K562 (cell line): ENCODE measurements around the gene MFSD11. TPM values are rescaled to one million over a fixed set of nuclear protein-coding genes. Genes with fewer than 3 reads are reported as not detected.

Experiments
- ARHGAP35 ChIP-seq: fragments of 450-650 bp; IDR thresholded peaks from 2 replicates; pipeline ENCODE4 v1.6.1; 2018; ENCODE audit not compliant: partially characterized antibody
- KAT2B ChIP-seq: IDR thresholded peaks from one replicate; pipeline ENCODE4 v1.6.1; 2012; ENCODE audit warnings: low read depth, mild to moderate bottlenecking, control low read depth, inconsistent platforms, low read length, moderate library complexity
- LARP7 ChIP-seq: fragments of 450-650 bp; IDR thresholded peaks from 2 replicates; pipeline ENCODE4 v1.6.1; 2016
- LCOR ChIP-seq: sonication (generic); formaldehyde crosslinking; IDR thresholded peaks from 2 replicates; pipeline ENCODE4 v1.8.0; 2022; ENCODE audit warnings: mild to moderate bottlenecking, missing genetic modification reagents
- MAFG ChIP-seq: fragments of 450-650 bp; conservative IDR thresholded peaks from 2 replicates; pipeline ENCODE4 v1.6.1; 2016; ENCODE audit warnings: missing genetic modification characterization, missing compliant biosample characterization
- MCM3 ChIP-seq: fragments of 450-650 bp; IDR thresholded peaks from 2 replicates; pipeline ENCODE4 v1.6.1; 2016
- NFXL1 ChIP-seq: fragments of 450-650 bp; formaldehyde crosslinking; IDR thresholded peaks from 2 replicates; pipeline ENCODE4 v1.4.0; 2021; ENCODE audit warnings: mild to moderate bottlenecking
- NR3C1 ChIP-seq: sonication (generic); formaldehyde crosslinking; IDR thresholded peaks from 2 replicates; pipeline ENCODE4 v1.8.1; 2022; ENCODE audit warnings: missing genetic modification reagents
- SRF ChIP-seq, 2 experiments: fragments of 250-450, 450-650 bp in 1 of 2; sonication (Bioruptor Pico) in 1 of 2; sonication (generic) in 1 of 2; formaldehyde crosslinking; IDR thresholded peaks; 2 replicates each; pipeline versions ENCODE4 v1.5.0 to v1.5.1; 2020 to 2022; ENCODE audit warnings: mild to moderate bottlenecking in 1 of 2, missing genetic modification reagents in 1 of 2
- TAL1 ChIP-seq: fragments of 450-650 bp; IDR thresholded peaks from 2 replicates; pipeline ENCODE4 v1.6.1; 2016; ENCODE audit warnings: mild to moderate bottlenecking
- TRIM24 ChIP-seq, 2 experiments: fragments of 450-650 bp; IDR thresholded peaks; 2 replicates each; pipeline ENCODE4 v1.6.1; 2016
- ZKSCAN1 ChIP-seq: fragments of 150-350 bp; IDR thresholded peaks from 2 replicates; pipeline ENCODE4 v1.6.1; 2016; ENCODE audit warnings: low read depth, low read length
- polyA plus RNA-seq, 8 experiments: library from polyadenylated mRNA; depleted of rRNA in 4 of 8; stranded (reverse) in 5 of 8; unstranded in 3 of 8; fragments of >200 nt; fragmentation: Nextera tagmentation in 2 of 8; fragmentation: Illumina TruSeq in 1 of 8; extraction: Ambion mirVana in 2 of 8; extraction: Trizol in 1 of 8; gene quantifications; 2 replicates each; pipeline versions ENCODE4 v1.2.1 to v1.2.3, GENCODE V29; 2011 to 2014; ENCODE audit warnings: inconsistent platforms in 1 of 8, missing spikeins in 1 of 8
- total RNA-seq, 7 experiments: library from RNA; depleted of rRNA in 6 of 7; stranded (reverse); fragments of >200 nt in 6 of 7; fragmentation: Illumina TruSeq in 2 of 7; extraction: Trizol in 2 of 7; gene quantifications; 2 replicates each; pipeline versions ENCODE4 v1.2.1 to v1.2.3, GENCODE V29; 2011 to 2021; ENCODE audit warnings: low replicate concordance in 1 of 7
- TF ChIP-seq, protein P1 (sequence below): sonication (generic); formaldehyde crosslinking; IDR thresholded peaks from 2 replicates; pipeline ENCODE4 v1.8.1; 2023; ENCODE audit warnings: mild to moderate bottlenecking, missing genetic modification reagents
- TF ChIP-seq, protein P2 (sequence below), 2 experiments: fragments of 200-800 bp in 1 of 2; sonication (Bioruptor generic) in 1 of 2; sonication (generic) in 1 of 2; formaldehyde crosslinking in 1 of 2; IDR thresholded peaks in 1 of 2; conservative IDR thresholded peaks in 1 of 2; 2 replicates each; pipeline versions ENCODE4 v1.5.0 to v1.6.1; 2016 to 2020; ENCODE audit warnings: missing compliant biosample characterization in 1 of 2, missing genetic modification characterization in 1 of 2, missing genetic modification reagents in 1 of 2
- TF ChIP-seq, protein P3 (sequence below): fragments of 450-650 bp; IDR thresholded peaks from 2 replicates; pipeline ENCODE4 v1.7.0; 2016; ENCODE audit warnings: borderline replicate concordance
- TF ChIP-seq, protein P4 (sequence below): IDR thresholded peaks from 2 replicates; pipeline ENCODE4 v1.6.1; 2011; ENCODE audit warnings: borderline replicate concordance, low read depth, mild to moderate bottlenecking, moderate library complexity, low read length; ENCODE audit not compliant: insufficient read depth, poor library complexity, severe bottlenecking
- TF ChIP-seq, protein P5 (sequence below): fragments of 450-650 bp; formaldehyde crosslinking; IDR thresholded peaks from 2 replicates; pipeline ENCODE4 v1.4.0; 2022; ENCODE audit warnings: missing genetic modification characterization

MFSD11 gene
- total and polyA plus RNA-seq, 9 of the 15 experiments (the other 6 are each of a cell fraction or from before 2014, with no cell fraction given): 14.4 to 24.5 (median 19.9) TPM

DNA sequence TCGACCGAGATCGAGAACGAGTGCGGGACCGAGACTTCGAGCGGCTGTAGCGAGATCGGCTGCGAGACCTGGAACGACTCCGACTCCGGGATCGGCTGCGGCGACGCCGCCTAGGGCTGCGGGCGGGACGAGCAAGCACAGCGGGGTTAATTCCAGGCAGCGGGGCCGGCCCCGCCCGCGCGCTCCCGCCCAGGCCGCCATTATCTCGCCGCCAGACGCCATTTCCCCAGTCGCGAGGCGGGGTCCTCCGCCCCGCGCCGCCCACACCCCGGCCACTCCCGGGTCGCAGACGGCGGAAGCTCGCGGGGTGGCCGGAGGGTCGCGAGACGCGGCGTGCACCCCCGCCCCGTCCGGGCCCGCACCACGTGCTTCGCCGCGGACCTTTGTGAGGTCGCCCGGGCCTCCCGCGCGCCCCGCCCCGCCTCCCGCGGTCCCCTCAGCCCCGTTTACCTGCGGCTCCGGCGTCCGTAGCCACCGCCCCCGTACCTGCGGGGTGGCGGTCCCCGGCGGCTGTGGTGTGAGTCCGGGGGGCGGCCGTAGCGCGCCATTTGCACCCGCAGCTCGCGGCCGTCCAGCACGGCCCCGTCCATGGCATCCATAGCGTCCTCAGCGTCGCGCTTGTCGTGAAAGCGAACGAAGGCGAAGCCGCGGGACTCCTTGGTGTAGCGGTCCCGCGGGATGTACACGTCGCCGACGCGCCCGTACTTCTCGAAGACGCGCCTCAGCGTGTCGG is 1.4 kb upstream of the MFSD11 start (continued):
- TF ChIP-seq, protein P1, sequence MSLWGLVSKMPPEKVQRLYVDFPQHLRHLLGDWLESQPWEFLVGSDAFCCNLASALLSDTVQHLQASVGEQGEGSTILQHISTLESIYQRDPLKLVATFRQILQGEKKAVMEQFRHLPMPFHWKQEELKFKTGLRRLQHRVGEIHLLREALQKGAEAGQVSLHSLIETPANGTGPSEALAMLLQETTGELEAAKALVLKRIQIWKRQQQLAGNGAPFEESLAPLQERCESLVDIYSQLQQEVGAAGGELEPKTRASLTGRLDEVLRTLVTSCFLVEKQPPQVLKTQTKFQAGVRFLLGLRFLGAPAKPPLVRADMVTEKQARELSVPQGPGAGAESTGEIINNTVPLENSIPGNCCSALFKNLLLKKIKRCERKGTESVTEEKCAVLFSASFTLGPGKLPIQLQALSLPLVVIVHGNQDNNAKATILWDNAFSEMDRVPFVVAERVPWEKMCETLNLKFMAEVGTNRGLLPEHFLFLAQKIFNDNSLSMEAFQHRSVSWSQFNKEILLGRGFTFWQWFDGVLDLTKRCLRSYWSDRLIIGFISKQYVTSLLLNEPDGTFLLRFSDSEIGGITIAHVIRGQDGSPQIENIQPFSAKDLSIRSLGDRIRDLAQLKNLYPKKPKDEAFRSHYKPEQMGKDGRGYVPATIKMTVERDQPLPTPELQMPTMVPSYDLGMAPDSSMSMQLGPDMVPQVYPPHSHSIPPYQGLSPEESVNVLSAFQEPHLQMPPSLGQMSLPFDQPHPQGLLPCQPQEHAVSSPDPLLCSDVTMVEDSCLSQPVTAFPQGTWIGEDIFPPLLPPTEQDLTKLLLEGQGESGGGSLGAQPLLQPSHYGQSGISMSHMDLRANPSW: peak; percentile 80
- TF ChIP-seq, protein P2, sequence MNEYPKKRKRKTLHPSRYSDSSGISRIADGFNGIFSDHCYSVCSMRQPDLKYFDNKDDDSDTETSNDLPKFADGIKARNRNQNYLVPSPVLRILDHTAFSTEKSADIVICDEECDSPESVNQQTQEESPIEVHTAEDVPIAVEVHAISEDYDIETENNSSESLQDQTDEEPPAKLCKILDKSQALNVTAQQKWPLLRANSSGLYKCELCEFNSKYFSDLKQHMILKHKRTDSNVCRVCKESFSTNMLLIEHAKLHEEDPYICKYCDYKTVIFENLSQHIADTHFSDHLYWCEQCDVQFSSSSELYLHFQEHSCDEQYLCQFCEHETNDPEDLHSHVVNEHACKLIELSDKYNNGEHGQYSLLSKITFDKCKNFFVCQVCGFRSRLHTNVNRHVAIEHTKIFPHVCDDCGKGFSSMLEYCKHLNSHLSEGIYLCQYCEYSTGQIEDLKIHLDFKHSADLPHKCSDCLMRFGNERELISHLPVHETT (CRISPR knock-in tag; conservative IDR thresholded peaks at IDR 0.05 in 1 of 2, IDR thresholded peaks at IDR 0.05 in 1 of 2): peak in 1 of 2 experiments; percentile 88; a peak in 2 of 4 replicates
- TF ChIP-seq SRF (CRISPR knock-in tag; IDR thresholded peaks at IDR 0.05): no peak
- no peak for TF ChIP-seq ARHGAP35
- TF ChIP-seq TRIM24 (IDR thresholded peaks at IDR 0.05): no peak; a peak in 1 of 4 replicates
- TF ChIP-seq KAT2B: no peak
- no peak for TF ChIP-seq LARP7
- no peak for TF ChIP-seq TAL1
- TF ChIP-seq, protein P3, sequence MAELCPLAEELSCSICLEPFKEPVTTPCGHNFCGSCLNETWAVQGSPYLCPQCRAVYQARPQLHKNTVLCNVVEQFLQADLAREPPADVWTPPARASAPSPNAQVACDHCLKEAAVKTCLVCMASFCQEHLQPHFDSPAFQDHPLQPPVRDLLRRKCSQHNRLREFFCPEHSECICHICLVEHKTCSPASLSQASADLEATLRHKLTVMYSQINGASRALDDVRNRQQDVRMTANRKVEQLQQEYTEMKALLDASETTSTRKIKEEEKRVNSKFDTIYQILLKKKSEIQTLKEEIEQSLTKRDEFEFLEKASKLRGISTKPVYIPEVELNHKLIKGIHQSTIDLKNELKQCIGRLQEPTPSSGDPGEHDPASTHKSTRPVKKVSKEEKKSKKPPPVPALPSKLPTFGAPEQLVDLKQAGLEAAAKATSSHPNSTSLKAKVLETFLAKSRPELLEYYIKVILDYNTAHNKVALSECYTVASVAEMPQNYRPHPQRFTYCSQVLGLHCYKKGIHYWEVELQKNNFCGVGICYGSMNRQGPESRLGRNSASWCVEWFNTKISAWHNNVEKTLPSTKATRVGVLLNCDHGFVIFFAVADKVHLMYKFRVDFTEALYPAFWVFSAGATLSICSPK: no peak
- TF ChIP-seq NFXL1: no peak
- TF ChIP-seq MAFG (tag): no peak
- no peak for TF ChIP-seq LCOR (CRISPR knock-in tag)
- no peak for TF ChIP-seq MCM3
- TF ChIP-seq, protein P4, sequence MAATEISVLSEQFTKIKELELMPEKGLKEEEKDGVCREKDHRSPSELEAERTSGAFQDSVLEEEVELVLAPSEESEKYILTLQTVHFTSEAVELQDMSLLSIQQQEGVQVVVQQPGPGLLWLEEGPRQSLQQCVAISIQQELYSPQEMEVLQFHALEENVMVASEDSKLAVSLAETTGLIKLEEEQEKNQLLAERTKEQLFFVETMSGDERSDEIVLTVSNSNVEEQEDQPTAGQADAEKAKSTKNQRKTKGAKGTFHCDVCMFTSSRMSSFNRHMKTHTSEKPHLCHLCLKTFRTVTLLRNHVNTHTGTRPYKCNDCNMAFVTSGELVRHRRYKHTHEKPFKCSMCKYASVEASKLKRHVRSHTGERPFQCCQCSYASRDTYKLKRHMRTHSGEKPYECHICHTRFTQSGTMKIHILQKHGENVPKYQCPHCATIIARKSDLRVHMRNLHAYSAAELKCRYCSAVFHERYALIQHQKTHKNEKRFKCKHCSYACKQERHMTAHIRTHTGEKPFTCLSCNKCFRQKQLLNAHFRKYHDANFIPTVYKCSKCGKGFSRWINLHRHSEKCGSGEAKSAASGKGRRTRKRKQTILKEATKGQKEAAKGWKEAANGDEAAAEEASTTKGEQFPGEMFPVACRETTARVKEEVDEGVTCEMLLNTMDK: peak; percentile 60
- no peak for TF ChIP-seq ZKSCAN1
- peak; percentile 22; the same call in 1 of the 2 replicates for TF ChIP-seq NR3C1 (CRISPR knock-in tag)
- TF ChIP-seq, protein P5, sequence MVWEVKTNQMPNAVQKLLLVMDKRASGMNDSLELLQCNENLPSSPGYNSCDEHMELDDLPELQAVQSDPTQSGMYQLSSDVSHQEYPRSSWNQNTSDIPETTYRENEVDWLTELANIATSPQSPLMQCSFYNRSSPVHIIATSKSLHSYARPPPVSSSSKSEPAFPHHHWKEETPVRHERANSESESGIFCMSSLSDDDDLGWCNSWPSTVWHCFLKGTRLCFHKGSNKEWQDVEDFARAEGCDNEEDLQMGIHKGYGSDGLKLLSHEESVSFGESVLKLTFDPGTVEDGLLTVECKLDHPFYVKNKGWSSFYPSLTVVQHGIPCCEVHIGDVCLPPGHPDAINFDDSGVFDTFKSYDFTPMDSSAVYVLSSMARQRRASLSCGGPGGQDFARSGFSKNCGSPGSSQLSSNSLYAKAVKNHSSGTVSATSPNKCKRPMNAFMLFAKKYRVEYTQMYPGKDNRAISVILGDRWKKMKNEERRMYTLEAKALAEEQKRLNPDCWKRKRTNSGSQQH (CRISPR knock-in tag): peak; percentile 83; the same call in 1 of the 2 replicates
